Measurements from ENCODE around the gene CSPG5. TPM values are rescaled to one million over a fixed set of nuclear protein-coding genes. Genes with fewer than 3 reads are reported as not detected.

Gene CSPG5, protein sequence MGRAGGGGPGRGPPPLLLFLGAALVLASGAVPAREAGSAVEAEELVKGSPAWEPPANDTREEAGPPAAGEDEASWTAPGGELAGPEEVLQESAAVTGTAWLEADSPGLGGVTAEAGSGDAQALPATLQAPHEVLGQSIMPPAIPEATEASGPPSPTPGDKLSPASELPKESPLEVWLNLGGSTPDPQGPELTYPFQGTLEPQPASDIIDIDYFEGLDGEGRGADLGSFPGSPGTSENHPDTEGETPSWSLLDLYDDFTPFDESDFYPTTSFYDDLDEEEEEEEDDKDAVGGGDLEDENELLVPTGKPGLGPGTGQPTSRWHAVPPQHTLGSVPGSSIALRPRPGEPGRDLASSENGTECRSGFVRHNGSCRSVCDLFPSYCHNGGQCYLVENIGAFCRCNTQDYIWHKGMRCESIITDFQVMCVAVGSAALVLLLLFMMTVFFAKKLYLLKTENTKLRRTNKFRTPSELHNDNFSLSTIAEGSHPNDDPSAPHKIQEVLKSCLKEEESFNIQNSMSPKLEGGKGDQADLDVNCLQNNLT
- total RNA-seq = under 1 TPM; 0.25 to 0.43 TPM

DNA sequence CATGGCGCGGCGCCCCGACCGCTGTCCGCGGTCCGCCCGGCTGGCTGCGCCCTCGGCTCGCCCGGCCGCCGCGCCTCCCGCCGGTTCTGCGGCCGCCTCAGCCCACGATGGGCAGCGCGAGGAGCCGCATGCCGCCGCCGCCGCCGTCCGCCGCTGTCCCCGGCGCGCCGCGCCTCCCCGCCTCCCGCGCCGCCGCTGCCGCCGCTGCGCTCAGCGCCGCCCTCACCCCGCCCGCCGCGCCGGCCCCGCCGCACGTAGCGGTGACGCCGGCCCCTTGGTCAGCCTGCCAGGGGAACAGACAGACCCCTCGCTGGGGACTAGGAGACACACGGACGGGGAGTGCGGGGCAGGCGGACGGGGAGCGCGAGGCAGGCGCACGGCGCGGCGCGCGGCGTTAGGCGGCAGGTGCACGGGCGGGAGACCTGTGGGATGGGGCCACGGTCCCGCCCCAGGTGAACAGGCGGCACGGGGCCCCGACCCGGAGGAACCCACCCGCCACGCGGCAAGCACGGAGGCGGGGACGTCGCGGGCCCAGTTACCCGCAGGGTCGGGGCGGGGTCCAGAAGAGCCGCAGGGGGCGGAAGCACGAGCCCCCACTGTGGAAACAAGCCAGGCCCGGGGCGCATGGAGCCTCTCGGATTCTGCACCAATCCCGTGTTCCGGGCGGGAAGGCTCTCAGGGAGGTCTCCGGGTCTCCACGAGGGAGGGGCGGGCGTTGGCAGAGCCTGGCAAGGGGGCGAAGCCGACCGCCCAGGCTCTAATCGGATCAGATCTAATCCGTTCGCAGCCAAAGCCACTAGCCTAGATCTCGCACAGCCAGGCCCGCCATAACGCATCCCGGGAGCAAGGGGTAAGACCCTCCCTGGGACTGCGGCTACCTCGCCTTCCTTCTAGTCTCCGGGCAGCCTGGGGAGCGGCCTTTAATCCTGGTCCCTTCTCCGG is at the start of gene CSPG5:
Gene CSPG5 (minus strand): TSS at position 175 of the 942 bp plus-strand sequence. CDS start 172 bp downstream, at position 3.
- Mint-ChIP-seq H3K9me3 (no peaks in the 10 kb centered on the region), H3K4me1 (no peaks in the 10 kb centered on the region), H3K27ac (no peak within 1 kb of the TSS), H3K27me3 (peaks cover 35% of the 10 kb centered on the region), H3K36me3 (no peaks in the 10 kb centered on the region), H3K4me3 (peak within 1 kb of the TSS; percentile 63)
- DNase-seq (peak; percentile 65), ATAC-seq (ENCODE audit: low read depth) (peak; percentile 43)
- POLR2A ChIA-PET = no interaction called here

DNA sequence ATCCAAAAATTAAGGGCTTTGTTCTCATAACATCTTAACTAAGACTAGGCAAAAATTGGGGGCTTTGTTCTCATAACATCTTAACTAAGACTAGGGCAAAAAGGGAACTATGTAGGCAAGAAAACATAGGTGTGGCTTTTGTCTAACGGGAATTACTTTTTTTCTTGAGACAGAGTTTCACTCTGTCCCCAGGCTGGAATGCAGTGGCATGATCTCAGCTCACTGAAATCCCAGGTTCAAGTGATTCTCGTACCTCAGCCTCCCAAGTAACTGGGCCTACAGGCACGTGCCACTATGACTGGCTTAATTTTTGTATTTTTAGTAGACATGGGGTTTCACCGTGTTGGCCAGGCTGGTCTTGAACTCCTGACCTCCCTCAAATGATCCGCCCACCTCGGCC is 49.8 kb upstream of the CSPG5 start:
- POLR2A ChIA-PET = interaction anchor here (0.8 kb wide), 1 partner anchor 153 kb away, joined by 3 read pairs; no protein-coding TSS in a partner anchor
- Mint-ChIP-seq H3K36me3 (peaks cover 23% of the 10 kb centered on the region), H3K9me3 (no peaks in the 10 kb centered on the region), H3K27me3 (no peaks in the 10 kb centered on the region), H3K27ac (no peak overlapping the region), H3K4me3 (no peak overlapping the region), H3K4me1 (peaks cover 5% of the 10 kb centered on the region)
- DNase-seq = no peak
- no peak for ATAC-seq (ENCODE audit: low read depth)

DNA sequence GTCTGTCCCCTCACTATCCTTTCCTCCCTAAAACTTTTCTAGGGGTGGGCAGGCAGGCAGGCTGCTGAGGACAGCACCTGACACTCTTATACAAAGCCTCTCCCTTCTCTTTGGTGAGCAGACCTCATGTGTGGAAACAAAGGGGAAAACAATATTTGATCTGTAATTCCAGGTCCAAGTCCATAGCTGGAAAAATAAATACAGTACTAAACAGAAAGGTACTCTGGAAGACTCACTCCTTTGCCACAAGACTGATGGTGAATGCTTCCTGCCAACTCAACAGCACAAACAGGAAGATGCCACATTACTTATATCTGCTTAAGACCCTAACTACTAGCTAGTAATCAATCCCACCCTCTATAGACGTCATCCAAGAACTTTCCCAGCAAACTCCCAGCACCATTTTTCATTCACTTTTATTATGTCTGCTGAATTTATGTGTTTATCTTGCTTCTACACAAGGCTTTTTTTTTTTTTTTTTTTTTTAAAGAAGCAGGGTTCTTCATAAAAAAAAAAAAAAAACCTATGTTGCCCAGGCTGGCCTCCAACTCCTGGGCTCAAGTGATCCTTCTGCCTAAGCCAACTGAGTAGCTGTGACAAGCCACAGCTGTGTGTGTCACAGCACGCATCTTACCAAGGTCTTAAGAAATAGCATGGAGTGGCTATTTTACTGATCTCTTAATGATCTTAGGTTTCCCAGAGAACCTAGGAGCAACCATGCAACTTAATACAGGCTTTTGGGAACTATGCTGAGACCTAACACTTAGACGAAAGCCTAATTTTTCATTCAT is 44.2 kb upstream of the CSPG5 start:
- no peak for ATAC-seq (ENCODE audit: low read depth)

DNA sequence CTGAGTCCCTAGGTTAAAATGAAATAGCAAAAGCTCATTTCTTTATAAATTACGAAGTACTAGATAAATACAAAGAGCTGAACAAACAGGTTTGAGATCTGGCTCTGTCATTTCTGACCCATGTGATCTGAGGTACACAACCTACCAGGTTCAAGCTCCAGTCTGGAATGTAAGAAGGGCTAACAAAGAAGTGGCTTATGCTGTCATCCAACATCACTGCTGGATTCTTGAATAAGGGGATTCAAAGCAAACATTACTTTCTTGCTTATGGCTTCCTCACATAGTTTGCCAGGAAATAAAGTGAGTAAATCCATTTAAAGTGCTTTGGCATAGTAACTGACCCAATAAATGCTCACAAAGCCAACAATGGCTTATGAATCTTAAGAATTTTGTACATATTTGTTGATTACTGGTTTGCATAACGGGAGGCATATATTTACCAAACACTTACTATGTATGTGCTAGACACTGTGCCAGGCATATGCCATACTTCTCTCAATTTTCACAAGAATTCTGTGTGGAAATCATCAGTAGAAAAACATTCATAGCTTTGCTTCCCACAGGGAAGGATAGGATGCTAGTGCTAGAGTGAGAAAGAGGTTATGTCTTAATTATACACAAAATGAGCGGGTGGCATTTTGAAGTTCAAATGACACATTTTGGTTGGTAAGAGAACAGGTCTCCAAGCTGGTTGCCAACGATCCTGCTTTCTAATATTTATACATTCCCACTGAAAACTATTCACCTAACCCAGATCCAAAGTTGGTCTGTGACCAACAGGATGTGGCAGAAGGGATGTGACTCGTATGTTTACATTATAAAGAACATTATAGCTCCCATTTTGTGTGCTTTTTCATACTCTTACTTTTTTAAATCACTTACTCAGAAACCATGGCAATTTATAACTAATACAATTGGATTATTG is 38.7 kb upstream of the CSPG5 start:
- DNase-seq (no peak), ATAC-seq (ENCODE audit: low read depth) (no peak)
- H3K9me3 Mint-ChIP-seq = no peaks in the 10 kb centered on the region
- H3K4me3 Mint-ChIP-seq = no peak overlapping the region
- H3K27me3 Mint-ChIP-seq = no peaks in the 10 kb centered on the region
- POLR2A ChIA-PET = no interaction called here
- peaks cover 19% of the 10 kb centered on the region for H3K36me3 Mint-ChIP-seq
- no peak overlapping the region for H3K27ac Mint-ChIP-seq
- no peaks in the 10 kb centered on the region for H3K4me1 Mint-ChIP-seq

More for the DNA sequence above, 44.2 kb upstream of the CSPG5 start:
- Mint-ChIP-seq H3K27me3 (no peaks in the 10 kb centered on the region), H3K36me3 (peaks cover 22% of the 10 kb centered on the region), H3K27ac (peak overlapping the region; percentile 27), H3K4me1 (peaks cover 4% of the 10 kb centered on the region), H3K9me3 (no peaks in the 10 kb centered on the region), H3K4me3 (no peak overlapping the region)
- DNase-seq = no peak
- POLR2A ChIA-PET = interaction anchor here (0.7 kb wide), 1 partner anchor 37 kb away, joined by 5 read pairs; no protein-coding TSS in a partner anchor

DNA sequence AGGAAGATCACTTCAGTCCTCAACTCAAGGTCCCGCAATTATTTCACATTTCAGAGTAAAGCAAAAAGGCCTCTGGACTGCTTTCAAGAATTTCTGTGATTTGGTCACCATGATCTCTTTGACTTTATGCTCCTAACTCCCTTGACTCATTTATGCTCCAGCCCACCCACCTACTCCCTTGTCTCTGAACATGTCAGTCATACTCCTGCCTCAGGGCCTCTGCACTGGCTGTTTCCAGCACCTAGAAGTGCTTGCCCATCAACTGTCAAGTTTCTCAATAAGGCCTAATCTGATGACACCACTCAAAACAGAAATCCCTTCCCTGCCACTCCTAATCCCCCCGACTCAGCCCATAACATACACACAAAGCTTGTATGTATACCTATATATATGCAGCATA is 36.1 kb upstream of the CSPG5 start:
- peaks cover 21% of the 10 kb centered on the region for H3K36me3 Mint-ChIP-seq
- ATAC-seq (ENCODE audit: low read depth) (no peak), DNase-seq (no peak)
- POLR2A ChIA-PET = no interaction called here
- no peaks in the 10 kb centered on the region for H3K27me3 Mint-ChIP-seq
- H3K4me3 Mint-ChIP-seq = no peak overlapping the region
- no peaks in the 10 kb centered on the region for H3K9me3 Mint-ChIP-seq
- peaks cover 3% of the 10 kb centered on the region for H3K4me1 Mint-ChIP-seq
- no peak overlapping the region for H3K27ac Mint-ChIP-seq

DNA sequence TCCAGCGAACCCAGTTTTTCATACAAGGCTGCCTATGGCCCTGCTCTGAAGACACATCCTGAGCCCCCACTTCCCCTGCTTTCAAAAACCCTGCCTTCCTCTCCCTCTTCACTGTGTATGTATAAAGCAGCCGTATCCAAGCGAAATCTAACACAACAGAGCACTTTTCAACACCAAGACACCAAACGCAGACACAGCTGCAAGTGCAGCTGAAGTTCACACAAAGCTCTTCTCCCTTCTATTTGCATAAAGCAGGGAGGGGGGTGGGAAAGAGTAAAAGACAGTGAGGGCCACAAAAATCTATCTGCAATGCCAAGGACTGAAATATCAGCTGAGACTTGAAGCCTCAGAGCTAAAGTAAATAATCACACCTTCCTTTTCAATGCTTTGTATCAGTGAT is 35.1 kb upstream of the CSPG5 start:
- POLR2A ChIA-PET = interaction anchor here (0.6 kb wide), 1 partner anchor 351 kb away, joined by 3 read pairs; no protein-coding TSS in a partner anchor
- H3K36me3 Mint-ChIP-seq = peaks cover 18% of the 10 kb centered on the region
- ATAC-seq (ENCODE audit: low read depth) = no peak
- H3K4me1 Mint-ChIP-seq = peaks cover 3% of the 10 kb centered on the region
- H3K9me3 Mint-ChIP-seq = no peaks in the 10 kb centered on the region
- DNase-seq = no peak
- H3K27me3 Mint-ChIP-seq = no peaks in the 10 kb centered on the region
- H3K27ac Mint-ChIP-seq = no peak overlapping the region
- H3K4me3 Mint-ChIP-seq = no peak overlapping the region

DNA sequence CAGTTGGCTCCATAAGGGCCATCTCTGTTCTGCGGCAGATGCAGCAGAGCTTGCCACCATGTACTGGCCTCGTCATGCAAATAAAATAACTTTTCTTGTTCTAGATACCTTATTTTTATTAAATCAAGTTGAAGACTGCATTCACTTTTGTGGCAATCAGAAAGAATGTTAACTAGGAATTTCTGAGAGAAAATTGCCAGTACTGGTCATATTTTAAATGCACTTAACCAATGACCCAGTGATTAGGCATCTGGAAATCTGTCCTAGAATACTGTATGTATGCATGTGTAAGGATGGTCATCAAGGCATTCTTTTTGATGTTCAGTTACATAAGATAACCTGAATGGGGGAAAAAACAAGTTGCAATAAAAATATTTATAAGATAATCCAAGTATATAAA is 34.2 kb upstream of the CSPG5 start:
- peaks cover 3% of the 10 kb centered on the region for H3K4me1 Mint-ChIP-seq
- ATAC-seq (ENCODE audit: low read depth) (no peak), DNase-seq (no peak)
- H3K27ac Mint-ChIP-seq = no peak overlapping the region
- H3K4me3 Mint-ChIP-seq = no peak overlapping the region
- no peaks in the 10 kb centered on the region for H3K27me3 Mint-ChIP-seq
- no peaks in the 10 kb centered on the region for H3K9me3 Mint-ChIP-seq
- H3K36me3 Mint-ChIP-seq = peaks cover 21% of the 10 kb centered on the region
- POLR2A ChIA-PET = no interaction called here

DNA sequence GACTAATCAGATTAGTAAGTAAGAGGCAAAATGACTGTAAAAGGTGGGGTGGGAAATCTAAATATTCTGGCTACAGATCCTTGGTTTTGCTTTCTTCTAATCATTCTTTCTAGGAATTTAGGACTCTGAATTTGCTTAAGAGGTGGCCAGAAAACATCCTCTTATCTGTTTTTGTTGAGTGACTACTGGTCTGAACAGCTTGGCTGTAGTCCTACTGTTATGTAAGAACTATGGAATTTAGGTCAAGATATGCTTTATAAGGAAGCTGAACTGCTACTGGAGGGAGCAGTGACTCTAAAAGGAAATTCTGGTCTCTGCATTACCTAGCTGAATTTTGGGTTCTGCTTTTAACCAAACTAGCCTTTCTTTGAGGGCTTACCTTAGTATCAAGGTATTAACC is 33.5 kb upstream of the CSPG5 start:
- ATAC-seq (ENCODE audit: low read depth) (no peak), DNase-seq (no peak)
- Mint-ChIP-seq H3K36me3 (peaks cover 18% of the 10 kb centered on the region), H3K4me1 (peaks cover 3% of the 10 kb centered on the region), H3K27me3 (no peaks in the 10 kb centered on the region), H3K27ac (peak overlapping the region; percentile 41), H3K9me3 (no peaks in the 10 kb centered on the region), H3K4me3 (no peak overlapping the region)
- POLR2A ChIA-PET = no interaction called here

DNA sequence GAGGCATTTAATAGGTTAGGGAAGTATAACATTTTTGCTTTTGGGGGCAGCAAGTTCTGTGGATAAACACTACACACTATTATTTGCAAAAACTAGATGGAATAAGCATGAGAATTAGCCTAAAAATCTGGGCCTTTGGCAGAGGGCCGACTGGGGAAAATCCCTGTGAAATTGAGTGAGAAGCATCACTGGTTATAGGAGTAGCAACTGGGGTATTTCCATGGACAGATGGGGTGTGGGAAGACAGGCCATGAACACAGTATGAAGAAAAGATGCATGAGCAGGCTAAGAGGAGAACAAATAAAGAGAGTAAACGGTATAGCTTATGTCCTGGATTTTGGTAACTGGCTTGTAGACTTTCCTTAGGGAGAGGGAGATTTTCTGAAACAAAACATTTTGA is 32.9 kb upstream of the CSPG5 start:
- DNase-seq = no peak
- Mint-ChIP-seq H3K27me3 (no peaks in the 10 kb centered on the region), H3K4me1 (peaks cover 3% of the 10 kb centered on the region), H3K9me3 (no peaks in the 10 kb centered on the region), H3K36me3 (peaks cover 16% of the 10 kb centered on the region), H3K27ac (peak overlapping the region; percentile 41), H3K4me3 (no peak overlapping the region)
- POLR2A ChIA-PET = no interaction called here
- ATAC-seq (ENCODE audit: low read depth) = no peak

DNA sequence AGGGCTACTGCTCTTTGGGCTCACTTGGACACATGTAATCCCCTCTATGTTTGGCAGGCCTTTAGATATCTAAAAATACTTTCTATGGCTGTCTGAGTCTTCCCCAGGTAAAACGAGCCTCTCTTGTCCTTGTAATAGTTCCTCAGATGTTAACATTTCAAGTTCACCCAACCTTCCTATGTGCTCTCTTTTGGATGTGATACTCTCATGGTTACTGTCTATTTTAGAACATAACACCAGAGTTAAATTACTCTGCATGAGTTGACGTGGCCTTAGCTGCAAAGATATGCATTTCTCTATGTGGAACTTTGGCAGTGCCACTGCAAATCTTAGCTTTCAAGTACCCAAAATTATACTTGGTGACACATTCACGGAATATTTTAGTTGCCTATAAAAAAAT is 31.9 kb upstream of the CSPG5 start:
- Mint-ChIP-seq H3K36me3 (peaks cover 19% of the 10 kb centered on the region), H3K27me3 (no peaks in the 10 kb centered on the region), H3K4me3 (no peak overlapping the region), H3K27ac (no peak overlapping the region), H3K4me1 (peaks cover 3% of the 10 kb centered on the region), H3K9me3 (no peaks in the 10 kb centered on the region)
- POLR2A ChIA-PET = no interaction called here
- ATAC-seq (ENCODE audit: low read depth) (no peak), DNase-seq (no peak)

DNA sequence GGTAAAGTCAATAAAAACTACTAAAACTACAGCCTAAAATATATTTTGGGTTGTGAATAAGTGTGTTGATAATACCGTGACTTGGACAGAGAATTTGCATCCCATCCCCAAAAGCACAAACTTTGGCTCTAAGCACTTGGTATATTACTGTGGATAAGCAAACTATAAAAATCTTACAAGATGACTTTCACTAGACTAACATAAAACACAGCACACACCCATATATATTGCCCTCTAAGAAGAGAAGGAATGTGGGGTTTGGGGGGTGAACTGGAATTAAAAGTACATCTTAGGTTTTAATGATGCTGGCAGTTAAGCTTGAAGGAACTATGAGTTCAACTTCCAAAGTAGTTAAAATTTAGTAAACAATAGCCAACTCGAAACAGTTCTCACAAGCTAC is 28.7 kb upstream of the CSPG5 start:
- Mint-ChIP-seq H3K9me3 (no peaks in the 10 kb centered on the region), H3K27ac (no peak overlapping the region), H3K4me3 (no peak overlapping the region), H3K27me3 (no peaks in the 10 kb centered on the region), H3K4me1 (peaks cover 3% of the 10 kb centered on the region), H3K36me3 (peaks cover 24% of the 10 kb centered on the region)
- no peak for DNase-seq
- no peak for ATAC-seq (ENCODE audit: low read depth)
- POLR2A ChIA-PET = no interaction called here

DNA sequence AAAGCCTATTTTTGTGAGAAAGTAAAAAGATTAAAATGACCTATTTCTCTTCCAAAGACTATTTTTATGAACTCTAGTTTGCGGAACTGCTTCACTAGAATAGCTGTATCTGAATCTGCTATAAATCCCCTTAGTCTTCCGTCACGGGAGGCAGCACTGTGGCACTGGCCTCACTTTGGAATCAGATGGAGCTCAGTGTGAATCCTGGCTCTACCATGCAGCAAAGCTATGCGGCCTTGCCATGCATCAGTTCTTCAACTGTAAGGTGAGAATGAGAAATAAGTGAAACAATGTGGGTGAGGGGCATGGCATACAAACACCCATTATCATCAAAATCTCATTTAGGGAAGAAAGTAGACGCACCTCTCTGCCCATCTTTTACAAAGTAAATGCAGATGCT is 27.5 kb upstream of the CSPG5 start:
- Mint-ChIP-seq H3K27me3 (no peaks in the 10 kb centered on the region), H3K9me3 (no peaks in the 10 kb centered on the region), H3K27ac (peak overlapping the region; percentile 50), H3K4me3 (no peak overlapping the region), H3K36me3 (peaks cover 24% of the 10 kb centered on the region), H3K4me1 (no peaks in the 10 kb centered on the region)
- DNase-seq (no peak), ATAC-seq (ENCODE audit: low read depth) (no peak)
- POLR2A ChIA-PET = no interaction called here
